Dendritic cell treated with granulocyte-macrophage colony-stimulating factor and Interleukin-4, amounts not matched to agents 40 ng/mL and 50 ng/mL, for 4 days (primary cell): ENCODE measurements around the gene LDLRAD4.
"Not testable (repeated sequence)": the region's sequence is repeated elsewhere in the genome, so short reads cannot be mapped to it uniquely, and the experiment has no call there.

ENCODE experiments used
- H3K27ac Mint-ChIP-seq: one replicate; pipeline ENCODE4 v1.8.0; 2022; ENCODE audit warnings: mild to moderate bottlenecking, mixed read lengths
- H3K27me3 Mint-ChIP-seq: one replicate; pipeline ENCODE4 v1.8.0; 2022; ENCODE audit warnings: mild to moderate bottlenecking, mixed read lengths
- H3K36me3 Mint-ChIP-seq: one replicate; pipeline ENCODE4 v1.8.0; 2022; ENCODE audit warnings: low read depth, mixed read lengths
- H3K4me1 Mint-ChIP-seq: one replicate; pipeline ENCODE4 v1.8.0; 2022; ENCODE audit warnings: low read depth, mixed read lengths
- H3K4me3 Mint-ChIP-seq: one replicate; pipeline ENCODE4 v1.8.0; 2022; ENCODE audit warnings: mild to moderate bottlenecking, moderate library complexity, mixed read lengths
- H3K9me3 Mint-ChIP-seq: one replicate; pipeline ENCODE4 v1.8.0; 2022; ENCODE audit warnings: mixed read lengths
- intact Hi-C: fragments of 100-400 bp; cut with micrococcal nuclease; formaldehyde crosslinking; loops from one replicate; pipeline ENCODE4 v1.15.0; 2022

The LDLRAD4 gene

DNA sequence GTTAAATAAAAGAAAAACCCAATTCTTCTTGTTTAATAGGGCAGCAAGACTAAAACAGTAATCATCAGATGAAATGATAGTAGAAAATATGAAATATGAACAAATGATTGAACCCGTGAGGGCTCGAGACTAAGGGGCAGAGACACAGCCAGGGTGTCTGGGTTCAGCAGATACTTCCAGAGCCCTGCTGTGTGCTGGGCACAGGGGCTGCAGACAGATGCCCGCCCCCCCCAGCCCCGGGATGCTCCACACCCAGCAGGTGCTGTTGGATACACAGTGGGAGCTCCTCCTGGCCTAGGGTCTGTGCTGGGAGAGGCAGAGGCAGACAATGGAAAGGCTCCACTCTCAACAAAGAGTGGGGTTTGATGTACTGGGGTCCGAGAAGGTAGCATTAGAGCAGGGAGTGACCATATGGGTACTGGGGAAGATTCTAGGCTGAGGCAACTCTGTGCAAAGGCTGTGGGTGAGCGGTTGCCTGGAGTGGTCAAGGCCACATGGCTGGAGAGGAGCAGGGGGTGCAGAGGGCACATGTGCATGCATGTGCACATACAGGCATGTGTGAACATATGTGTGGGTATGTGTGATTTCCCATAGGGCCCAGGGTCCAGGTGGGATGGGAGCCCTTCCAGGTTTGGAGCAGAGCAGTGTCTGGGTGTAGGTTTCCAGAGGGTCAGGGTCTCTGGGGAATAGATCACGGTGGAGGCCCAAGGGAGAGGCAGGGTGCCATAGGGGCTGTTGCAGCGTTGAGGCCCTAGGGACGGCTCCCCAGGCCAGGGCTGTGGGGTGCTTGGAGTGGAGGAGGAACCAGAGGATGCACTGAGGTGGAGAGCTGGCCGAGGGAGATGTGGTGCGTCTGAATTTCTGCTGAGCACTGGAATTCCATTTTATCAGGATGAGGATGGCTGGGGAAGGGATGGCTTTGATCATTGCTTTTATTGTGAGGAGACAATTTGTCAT, 36.7 kb downstream of the LDLRAD4 start:
- intact Hi-C loops, result no loop called here
- Mint-ChIP-seq H3K36me3 (peaks cover 42% of the 10 kb centered on the region), H3K9me3 (no peaks in the 10 kb centered on the region), H3K27ac (no peak overlapping the region), H3K27me3 (no peaks in the 10 kb centered on the region), H3K4me3 (no peak overlapping the region), H3K4me1 (peaks cover 42% of the 10 kb centered on the region)

DNA sequence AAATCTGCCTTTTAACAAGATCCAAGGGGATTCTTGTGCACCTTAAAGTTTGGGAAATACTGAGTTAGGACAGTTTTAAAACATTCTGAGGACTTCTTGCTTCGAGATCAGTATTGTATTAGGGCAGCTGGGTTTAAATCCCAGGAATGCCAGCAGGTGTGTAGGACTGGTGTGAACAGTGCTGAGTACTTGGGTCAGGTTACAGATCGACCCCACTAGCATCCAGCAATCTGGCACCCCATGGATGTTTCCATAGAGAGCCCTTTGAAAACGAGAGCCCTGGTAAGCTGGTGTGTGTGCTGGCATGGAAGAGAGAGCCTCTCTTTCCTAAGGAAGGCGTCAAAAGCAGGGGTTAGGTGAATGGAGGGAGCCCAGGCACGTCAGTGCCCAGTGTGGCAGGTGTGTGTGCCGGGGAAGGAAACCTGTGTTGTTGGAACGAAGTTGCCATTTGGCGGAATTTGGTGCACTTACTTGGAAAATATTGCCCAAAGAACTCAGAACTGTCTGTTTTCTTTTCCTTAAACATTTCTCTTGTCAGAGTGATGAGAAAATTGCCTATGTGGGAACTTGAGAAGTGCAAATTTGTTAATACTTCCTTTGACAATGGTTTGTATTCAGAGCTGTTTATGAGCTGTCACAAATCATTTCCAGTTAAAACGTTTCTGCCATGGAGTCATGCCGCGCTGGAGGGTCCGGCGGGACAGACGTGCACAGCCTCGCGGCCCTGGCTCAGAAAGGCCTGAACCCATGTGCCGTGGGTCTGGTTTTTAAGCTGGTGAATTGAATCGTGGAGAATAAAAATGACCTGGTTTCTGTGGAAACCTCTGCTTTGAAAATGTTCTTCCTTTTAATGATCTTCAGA, 38.1 kb downstream of the LDLRAD4 start:
- Mint-ChIP-seq H3K9me3 (no peaks in the 10 kb centered on the region), H3K36me3 (peaks cover 38% of the 10 kb centered on the region), H3K4me1 (peaks cover 56% of the 10 kb centered on the region), H3K27me3 (no peaks in the 10 kb centered on the region), H3K4me3 (no peak overlapping the region), H3K27ac (no peak overlapping the region)
- intact Hi-C loops, result no loop called here

DNA sequence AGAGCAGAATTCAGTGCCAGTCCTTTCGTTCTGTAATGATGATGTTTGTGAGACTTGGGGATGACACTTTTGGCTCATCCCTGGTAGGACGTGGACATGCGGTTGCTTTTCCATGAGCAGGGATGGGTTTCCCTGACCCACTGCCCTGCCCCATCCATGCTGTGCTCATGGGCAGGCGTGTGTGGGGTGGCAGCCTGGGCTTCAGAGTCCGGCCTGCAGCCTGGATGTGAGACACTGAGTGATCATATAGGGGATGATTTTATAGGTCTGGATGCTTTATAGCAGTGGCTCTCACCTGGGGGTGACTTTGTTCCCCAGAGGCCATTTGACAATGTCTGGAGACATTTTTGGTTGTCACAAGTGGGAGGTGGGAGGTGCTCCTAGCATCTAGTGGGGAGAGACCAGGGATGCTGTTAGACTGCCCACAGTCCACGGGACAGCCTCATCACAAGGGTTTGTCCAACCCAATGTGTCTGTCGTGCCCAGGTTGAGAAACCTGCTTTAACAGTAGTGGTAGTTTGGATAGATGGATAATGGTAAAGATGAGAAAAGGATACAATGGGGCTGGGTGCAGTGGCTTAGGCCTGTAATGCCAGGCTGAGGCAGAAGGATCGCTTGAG, 38.9 kb downstream of the LDLRAD4 start:
- H3K36me3 Mint-ChIP-seq, result peaks cover 34% of the 10 kb centered on the region
- H3K27ac Mint-ChIP-seq, result no peak overlapping the region
- no peaks in the 10 kb centered on the region for H3K27me3 Mint-ChIP-seq
- H3K4me1 Mint-ChIP-seq, result peaks cover 63% of the 10 kb centered on the region
- no peak overlapping the region for H3K4me3 Mint-ChIP-seq
- intact Hi-C loops, result no loop called here
- H3K9me3 Mint-ChIP-seq, result no peaks in the 10 kb centered on the region

DNA sequence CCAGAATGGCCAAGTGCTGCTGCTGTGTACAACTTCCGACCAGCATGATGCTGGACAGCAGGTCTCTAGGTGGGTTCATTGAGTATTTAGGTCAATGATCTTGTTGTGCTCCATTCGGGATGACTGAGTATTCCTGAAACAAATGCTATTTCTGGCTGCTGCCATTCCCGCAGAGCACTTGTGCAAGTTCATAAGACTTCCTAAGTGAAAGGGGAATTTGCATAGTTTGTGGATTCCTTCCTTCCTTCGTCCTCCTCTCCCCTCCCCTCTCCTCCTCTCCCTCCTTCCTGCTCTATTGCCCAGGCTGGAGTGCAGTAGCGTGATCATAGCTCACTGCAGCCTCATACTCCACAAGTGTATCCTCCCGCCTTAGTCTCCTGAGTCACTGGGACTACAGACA, 40.4 kb downstream of the LDLRAD4 start:
- H3K27me3 Mint-ChIP-seq, result no peaks in the 10 kb centered on the region
- H3K27ac Mint-ChIP-seq, result peak overlapping the region; percentile 35
- H3K9me3 Mint-ChIP-seq, result no peaks in the 10 kb centered on the region
- intact Hi-C loops, result no loop called here
- no peak overlapping the region for H3K4me3 Mint-ChIP-seq
- H3K4me1 Mint-ChIP-seq, result peaks cover 63% of the 10 kb centered on the region
- peaks cover 20% of the 10 kb centered on the region for H3K36me3 Mint-ChIP-seq

DNA sequence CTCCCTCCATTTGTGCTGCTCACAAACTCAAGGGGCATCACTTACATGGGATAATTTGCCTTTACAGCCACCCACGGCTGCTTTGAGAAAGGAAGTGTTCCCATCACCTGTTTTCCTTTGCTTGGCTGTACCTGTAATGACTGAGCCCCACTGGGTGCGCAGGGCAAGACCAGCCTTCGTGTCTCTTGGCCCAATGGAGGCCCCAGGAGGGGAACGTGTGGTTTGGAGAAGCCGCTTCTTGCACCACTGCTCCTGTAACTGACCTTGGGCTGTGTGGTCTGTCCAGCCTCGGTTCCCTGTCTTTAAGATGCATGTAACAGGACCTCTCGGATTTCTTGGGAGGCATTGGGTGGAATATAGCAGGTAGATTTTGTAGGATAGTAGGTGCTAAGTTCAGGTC, 41.1 kb downstream of the LDLRAD4 start:
- Mint-ChIP-seq H3K4me1 (peaks cover 63% of the 10 kb centered on the region), H3K27me3 (peaks cover 1% of the 10 kb centered on the region), H3K36me3 (peaks cover 14% of the 10 kb centered on the region), H3K27ac (peak overlapping the region; percentile 71), H3K4me3 (no peak overlapping the region), H3K9me3 (no peaks in the 10 kb centered on the region)
- intact Hi-C loops, result loop anchor here (5.0 kb wide), 1 partner anchor 37 kb away; no protein-coding TSS in a partner anchor

DNA sequence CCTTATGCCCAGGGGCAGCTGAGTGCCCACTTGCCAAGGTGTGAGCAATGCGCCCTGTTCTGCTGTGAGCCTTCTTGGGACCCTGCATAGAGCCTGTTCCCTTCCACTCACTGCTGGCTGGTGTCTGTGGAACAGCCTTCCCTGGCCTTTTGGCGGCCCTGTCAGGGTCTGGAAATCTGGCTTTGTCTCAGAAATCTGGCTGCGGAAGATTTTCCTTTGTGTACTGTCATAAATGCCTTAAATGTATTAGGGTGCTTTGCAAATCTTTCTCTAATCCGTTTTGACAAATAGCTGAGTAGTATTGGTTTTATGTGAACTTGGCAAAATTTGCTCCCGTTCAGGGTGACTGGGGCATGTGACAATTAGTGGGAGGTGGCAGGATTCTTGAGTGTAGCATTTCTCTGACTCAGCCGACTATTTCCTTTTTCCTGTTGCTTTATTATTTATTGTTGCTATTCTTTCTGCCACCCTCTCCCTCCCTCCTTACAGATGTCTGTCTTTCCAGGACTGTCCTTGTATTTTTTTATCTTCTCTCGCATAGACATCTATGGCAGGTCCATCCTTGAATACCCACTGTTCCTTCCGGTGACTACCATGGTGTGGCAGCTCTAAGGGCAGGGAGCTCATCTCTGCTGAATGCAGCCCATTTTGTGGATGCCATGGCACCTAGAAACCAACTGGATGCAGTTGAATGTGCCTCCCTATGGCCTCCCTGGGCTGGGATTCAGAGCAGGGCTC, 41.8 kb downstream of the LDLRAD4 start:
- no peaks in the 10 kb centered on the region for H3K9me3 Mint-ChIP-seq
- intact Hi-C loops, result loop anchor here (5.0 kb wide), 1 partner anchor 38 kb away; no protein-coding TSS in a partner anchor
- peaks cover 67% of the 10 kb centered on the region for H3K4me1 Mint-ChIP-seq
- peaks cover 1% of the 10 kb centered on the region for H3K27me3 Mint-ChIP-seq
- peaks cover 16% of the 10 kb centered on the region for H3K36me3 Mint-ChIP-seq
- peak overlapping the region; percentile 32 for H3K4me3 Mint-ChIP-seq
- peak overlapping the region; percentile 71 for H3K27ac Mint-ChIP-seq

DNA sequence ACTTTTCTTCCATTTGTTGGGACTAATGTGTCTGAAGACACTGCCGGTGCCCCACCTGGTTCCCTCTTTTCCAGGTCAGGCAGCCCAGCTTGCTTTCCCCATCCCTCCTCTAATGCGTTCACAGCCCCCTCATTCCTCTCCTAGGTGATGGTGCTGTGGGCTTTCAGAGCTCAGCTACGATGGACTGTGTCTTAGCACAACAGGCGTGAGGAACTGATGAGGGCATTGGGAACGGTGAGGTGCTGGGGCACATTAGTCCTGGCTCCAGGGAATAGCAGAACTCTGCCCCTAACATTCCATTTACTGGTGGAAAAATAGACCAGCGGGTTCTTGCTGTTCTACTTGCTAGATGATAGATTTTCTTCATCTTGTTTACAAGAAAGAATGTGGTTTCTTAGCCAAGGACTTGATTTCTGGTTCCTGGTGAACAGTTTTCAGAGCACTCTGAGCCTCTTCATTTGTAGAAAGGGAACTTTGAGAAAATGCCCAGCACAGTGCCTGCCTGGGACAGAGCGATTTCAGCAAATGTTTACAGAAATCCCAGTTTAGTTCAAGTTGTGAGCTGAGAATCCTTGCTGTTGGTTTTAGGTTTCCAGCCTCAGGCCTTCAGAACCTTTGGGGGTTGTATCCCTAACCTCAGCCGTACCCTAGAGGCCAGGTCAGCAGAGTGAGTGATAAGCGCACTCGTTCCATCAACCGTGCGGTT, 42.5 kb downstream of the LDLRAD4 start:
- Mint-ChIP-seq H3K27ac (peak overlapping the region; percentile 71), H3K27me3 (peaks cover 1% of the 10 kb centered on the region), H3K4me1 (peaks cover 71% of the 10 kb centered on the region), H3K36me3 (peaks cover 17% of the 10 kb centered on the region), H3K9me3 (no peaks in the 10 kb centered on the region), H3K4me3 (peak overlapping the region; percentile 44)
- intact Hi-C loops, result loop anchor here (5.0 kb wide), 1 partner anchor 39 kb away; no protein-coding TSS in a partner anchor

DNA sequence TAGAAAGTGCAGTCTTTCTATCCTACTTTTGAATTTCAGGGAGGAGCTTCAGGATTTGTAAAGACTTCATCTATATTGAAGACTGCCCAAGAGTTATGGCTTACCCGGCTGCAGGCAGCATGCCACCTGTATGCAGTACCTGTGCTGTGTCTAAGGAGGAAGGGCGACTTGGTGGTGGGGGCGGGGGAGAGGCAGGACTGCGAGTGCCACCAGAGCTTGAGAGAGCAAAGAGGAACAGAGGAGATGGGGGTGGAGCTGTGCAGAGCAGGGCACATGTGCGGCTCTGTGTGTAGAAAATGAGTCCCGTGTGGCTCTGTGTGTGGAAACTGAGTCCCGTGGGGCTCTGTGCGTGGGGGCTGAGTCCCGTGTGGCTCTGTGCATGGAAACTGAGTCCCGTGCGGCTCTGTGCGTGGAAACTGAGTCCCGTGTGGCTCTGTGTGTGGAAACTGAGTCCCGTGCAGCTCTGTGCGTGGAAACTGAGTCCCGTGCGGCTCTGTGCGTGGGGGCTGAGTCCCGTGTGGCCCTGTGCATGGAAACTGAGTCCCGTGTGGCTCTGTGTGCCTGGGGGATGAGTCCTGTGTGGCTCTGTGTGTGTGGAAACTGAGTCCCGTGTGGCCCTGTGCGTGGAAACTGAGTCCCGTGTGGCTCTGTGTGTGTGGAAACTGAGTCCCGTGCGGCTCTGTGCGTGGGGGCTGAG, 43.2 kb downstream of the LDLRAD4 start:
- Mint-ChIP-seq H3K36me3 (peaks cover 24% of the 10 kb centered on the region), H3K9me3 (no peaks in the 10 kb centered on the region), H3K4me3 (peak overlapping the region; percentile 44), H3K27me3 (peaks cover 1% of the 10 kb centered on the region), H3K4me1 (peaks cover 73% of the 10 kb centered on the region), H3K27ac (peak overlapping the region; percentile 71)
- intact Hi-C loops, result loop anchor here (5.0 kb wide), 1 partner anchor 40 kb away; no protein-coding TSS in a partner anchor

DNA sequence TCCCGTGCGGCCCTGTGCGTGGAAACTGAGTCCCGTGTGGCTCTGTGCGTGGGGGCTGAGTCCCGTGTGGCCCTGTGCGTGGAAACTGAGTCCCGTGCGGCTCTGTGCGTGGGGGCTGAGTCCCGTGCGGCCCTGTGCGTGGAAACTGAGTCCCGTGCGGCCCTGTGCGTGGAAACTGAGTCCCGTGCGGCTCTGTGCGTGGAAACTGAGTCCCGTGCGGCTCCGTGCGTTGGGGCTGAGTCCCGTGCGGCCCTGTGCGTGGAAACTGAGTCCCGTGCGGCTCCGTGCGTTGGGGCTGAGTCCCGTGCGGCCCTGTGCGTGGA, 43.8 kb downstream of the LDLRAD4 start:
- Mint-ChIP-seq H3K36me3 (peaks cover 21% of the 10 kb centered on the region), H3K4me1 (peaks cover 75% of the 10 kb centered on the region)
- not testable (repeated sequence) for H3K27me3 Mint-ChIP-seq, H3K9me3 Mint-ChIP-seq, H3K27ac Mint-ChIP-seq, H3K4me3 Mint-ChIP-seq
- intact Hi-C loops, result loop anchor here (5.0 kb wide), 1 partner anchor 40 kb away; no protein-coding TSS in a partner anchor

DNA sequence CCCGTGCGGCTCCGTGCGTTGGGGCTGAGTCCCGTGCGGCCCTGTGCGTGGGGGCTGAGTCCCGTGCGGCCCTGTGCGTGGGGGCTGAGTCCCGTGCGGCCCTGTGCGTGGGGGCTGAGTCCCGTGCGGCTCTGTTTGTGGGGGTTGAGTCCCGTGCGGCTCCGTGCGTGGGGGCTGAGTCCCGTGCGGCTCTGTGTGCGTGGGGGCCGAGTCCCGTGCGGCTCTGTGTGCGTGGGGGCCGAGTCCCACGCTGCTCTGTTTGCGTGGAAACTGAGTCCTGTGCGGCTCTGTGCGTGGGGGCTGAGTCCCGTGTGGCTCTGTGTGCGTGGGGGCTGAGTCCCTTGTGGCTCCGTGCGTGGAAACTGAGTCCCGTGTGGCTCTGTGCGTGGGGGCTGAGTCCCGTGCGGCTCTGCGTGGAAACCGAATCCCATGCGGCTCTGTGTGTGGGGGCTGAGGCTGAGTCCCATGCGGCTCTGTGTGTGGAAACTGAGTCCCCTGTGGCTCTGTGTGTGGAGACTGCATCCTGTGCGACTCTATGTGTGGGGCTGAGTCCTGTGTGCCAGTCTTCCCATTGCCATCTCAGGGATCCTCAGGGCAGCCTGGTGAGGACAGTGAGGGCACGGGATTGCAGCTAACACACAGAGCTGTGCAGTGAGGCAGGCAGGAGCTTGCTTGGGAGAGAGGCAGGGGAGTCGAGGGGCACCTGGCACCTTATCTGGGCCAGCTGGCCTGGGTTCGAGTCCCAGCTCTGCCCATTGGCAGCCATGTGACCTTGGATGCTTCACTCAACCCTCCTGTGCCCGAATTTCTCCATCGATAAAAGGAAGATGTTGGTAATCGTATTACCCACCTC, 44.5 kb downstream of the LDLRAD4 start:
- H3K27ac Mint-ChIP-seq, result no peak overlapping the region
- H3K27me3 Mint-ChIP-seq, result peaks cover 1% of the 10 kb centered on the region
- H3K9me3 Mint-ChIP-seq, result no peaks in the 10 kb centered on the region
- peaks cover 19% of the 10 kb centered on the region for H3K36me3 Mint-ChIP-seq
- no peak overlapping the region for H3K4me3 Mint-ChIP-seq
- peaks cover 75% of the 10 kb centered on the region for H3K4me1 Mint-ChIP-seq
- intact Hi-C loops, result loop anchor here (5.0 kb wide), 1 partner anchor 41 kb away; no protein-coding TSS in a partner anchor

DNA sequence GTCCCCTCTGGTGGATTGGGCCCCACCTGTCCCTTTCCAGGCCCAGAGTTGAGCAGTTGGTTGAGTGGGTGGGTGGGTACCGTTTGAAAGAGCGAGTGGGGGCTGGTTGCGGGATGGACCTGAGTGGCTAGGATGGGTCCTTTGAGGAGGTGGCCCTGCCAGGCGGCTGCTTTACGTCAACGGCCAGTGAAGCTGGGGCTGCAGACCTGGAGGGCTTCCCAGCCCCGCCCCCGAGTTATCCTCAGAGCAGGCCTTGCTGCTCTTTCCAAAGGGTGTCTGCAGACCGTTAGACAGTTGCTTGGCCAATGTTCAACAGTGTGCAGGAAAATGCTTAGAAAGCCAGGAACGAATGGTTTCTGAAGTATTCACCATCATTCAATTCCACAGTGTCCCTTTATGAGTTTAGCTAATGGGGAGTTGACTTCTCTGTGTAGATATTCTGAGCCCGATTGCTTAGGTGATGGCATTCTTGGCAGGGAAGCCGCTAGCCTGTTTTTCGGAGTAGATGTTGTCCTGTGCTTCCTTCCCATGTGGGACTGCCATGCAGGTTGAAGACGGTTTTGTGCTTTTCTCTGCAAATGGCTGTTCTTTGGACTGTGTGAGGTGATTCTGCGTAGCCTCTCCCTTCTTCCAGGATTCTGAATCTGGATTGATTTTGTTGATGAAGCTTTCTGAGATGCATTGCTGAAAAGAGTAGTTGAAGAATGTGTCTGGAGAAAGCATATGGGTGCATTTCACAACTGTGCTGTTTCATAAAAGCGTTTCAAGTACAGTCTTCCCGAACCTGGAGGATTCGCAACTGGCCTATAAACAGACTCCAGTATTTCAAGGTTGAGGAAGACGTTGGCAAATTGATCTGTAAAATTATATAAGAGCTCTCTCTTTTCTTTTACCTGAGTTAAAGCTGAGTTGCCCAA, 45.8 kb downstream of the LDLRAD4 start:
- H3K4me3 Mint-ChIP-seq, result no peak overlapping the region
- peaks cover 75% of the 10 kb centered on the region for H3K4me1 Mint-ChIP-seq
- peaks cover 19% of the 10 kb centered on the region for H3K36me3 Mint-ChIP-seq
- peaks cover 1% of the 10 kb centered on the region for H3K27me3 Mint-ChIP-seq
- H3K27ac Mint-ChIP-seq, result peak overlapping the region; percentile 1
- intact Hi-C loops, result loop anchor here (5.0 kb wide), 1 partner anchor 42 kb away; no protein-coding TSS in a partner anchor
- H3K9me3 Mint-ChIP-seq, result no peaks in the 10 kb centered on the region
